ENCODE results near the gene PHF12.

Gene PHF12

DNA sequence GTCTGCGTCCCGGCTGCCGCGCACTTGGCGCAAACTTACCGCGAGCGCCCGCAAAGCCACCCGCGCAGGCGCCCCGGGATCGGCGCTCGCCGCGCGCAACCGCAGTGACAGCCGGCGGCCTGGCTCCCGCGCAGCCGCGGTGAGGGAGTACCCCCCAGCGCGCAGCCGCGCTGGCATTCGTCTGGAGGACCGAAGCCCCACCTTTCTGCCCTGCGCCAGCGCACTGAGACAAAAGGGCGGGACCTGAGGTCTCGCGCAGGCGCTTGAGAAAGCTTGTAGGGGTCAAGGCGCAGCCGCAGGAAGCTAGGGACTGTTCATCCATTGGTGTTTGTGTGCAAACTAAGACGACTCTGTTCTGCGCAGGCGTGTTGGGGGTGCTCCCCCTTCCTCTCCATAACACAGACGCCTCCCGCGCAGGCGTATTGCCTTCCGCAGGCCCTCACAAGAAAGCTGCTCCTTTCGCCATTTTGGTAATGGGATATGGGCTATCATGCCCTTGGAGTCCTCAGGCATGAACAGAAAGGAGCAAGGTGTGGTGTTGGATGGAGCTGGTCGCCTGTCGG, at the start of gene PHF12:
Gene PHF12 (minus strand): TSS at position 91 of the 563 bp plus-strand sequence. CDS start 558 bp downstream, outside the sequence.
- DNase-seq: peak; percentile 99

DNA sequence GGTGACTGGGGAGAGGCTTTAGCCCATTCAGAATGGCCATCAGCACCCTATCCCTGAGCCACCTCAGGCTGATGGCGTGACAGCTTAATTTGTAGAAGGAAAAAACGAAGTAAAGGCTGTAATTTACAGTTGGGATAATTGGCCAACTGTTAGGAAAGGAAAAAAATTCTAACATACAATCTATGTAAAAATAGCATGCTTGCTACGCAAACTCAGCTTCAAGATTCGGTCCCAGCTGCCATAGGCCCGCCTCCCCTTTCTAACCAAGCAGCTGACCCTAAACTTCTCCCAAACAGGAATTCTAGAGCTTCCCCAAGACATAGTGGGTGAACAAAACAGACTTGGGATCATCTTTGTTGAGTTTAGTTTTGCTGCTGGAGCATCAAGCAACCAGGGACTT, 49.7 kb upstream of the PHF12 start:
- DNase-seq: no peak

GRCh38 chr17:28999206-28999605, 47.9 kb upstream of the PHF12 start:
- no peak for DNase-seq

DNA sequence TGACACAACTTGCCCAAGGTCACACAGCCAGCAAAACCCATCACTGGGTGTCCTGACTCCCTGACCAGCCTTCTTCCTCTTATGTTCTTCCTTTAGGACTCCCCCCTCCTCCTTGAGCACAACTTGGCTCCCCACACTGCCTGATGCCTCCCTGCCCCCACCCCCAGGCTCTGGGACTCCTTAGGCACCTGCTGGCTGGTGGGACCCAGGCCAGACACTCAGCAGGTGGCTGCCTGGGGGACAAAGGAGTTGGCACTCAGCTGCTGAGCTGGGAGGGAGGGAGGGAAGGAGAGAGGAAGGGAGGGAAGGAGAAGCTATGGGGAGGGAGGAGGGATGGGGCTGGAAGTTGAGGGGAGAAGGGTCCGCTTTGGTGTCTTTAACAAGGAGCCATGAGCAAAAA, 46.5 kb upstream of the PHF12 start:
- DNase-seq: no peak

DNA sequence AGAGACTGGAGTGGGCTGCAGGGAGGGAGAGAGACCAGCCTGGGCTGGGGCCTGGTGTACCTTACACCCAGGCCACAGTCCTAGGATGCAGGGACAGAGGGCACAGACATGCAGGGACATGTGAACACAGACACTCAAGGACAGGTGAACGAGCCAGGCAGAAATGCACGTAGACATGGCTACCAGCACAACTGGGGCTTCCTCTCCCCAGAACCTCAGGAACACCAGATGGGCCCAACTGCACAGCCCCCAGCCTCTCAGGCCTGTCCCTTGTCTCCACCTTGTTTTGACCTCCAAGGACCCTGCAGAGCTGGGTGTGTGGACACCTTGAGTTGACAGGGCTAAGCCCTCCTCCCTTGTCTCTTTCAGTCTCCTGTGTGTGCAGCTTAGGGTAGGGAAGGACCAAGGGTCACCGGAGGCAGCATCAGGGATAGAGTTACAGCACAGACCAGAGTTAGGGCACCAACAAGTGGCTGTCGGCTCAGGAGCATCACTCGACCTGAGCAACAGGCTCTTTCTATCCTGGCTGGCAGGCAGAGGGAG, 45.3 kb upstream of the PHF12 start:
- no peak for DNase-seq

DNA sequence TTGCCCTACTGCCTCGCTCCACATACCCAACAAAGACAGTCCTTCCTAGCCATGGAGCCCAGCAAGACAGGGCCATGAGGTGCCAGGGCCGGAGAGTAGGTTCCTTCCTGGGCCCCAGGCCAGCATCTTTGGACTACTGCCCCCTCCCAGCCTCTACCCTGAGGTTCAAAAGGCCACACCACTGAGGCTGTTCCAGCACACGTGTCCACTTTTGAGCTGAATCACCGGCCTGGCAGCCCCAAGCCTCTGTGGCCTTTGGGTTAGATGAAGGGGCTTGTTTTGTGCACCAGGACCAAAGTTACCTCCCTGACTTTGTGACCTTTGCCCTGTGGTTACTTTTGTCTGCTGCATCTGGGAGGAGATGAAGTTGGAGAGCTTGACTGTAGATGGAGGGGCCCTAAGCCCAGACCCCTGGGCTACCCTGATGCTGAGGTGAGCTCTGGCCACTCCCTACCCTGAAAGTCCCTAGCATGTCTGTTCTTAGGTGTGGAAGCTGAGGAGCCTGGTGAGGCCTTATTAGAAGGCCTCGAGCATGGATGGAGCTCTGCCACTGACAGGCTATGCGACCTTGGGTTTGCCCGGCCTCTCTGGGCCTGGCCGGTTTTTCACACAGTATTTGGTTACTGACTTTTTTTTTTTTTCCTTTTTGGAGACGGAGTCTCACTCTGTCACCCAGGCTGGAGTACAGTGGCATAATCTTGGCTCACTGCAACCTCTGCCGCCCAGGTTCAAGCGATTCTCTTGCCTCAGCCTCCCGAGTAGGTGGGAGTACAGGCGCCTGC, 42.5 kb upstream of the PHF12 start:
- DNase-seq: no peak

DNA sequence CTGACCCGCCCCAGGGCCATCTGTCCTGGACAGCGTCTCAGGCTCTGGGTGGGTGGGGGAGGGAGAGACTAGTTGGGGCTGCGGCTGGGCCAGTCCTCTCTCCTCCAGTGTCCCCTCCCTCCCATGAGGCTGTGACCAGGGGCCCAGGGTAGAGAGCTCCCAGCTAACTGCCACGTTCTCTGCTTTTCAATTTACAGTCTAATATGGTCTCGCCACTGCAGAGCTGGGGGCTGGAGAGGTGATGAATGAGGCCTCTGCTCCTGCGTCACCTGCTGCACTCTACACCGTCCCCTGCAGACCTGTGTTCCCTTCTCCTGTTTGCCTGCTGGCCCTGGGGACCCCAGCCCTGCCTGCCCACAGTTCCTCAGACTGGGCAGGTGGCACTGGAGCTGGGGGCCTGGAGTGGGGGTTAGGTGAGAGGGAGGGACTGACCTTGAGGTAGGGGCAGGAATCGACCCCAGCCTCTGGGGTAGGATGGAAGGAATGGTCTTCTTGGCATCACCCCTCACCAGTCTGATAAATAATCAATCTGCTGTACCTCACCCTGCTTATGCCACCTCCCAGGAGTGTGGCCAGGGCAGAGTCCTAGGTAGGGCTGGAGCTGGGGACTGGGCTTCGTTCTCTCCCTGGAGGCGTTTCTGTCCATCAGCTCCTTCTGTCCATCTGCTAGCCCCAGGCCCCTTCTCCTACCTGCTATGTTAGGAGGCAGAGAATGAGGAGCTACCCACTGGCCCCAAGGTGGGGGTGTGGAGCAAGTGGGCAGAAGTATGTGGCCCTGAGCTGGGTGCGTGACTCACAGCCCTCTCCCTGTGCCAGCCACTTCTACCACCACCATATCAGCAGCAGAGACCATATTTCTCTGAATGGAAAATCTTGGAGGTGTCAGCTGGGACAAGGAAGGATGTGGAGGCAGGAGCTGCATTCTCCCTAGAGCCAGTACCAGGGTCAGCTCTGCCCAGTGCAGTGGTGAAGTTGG, 41.6 kb upstream of the PHF12 start:
- DNase-seq: no peak

DNA sequence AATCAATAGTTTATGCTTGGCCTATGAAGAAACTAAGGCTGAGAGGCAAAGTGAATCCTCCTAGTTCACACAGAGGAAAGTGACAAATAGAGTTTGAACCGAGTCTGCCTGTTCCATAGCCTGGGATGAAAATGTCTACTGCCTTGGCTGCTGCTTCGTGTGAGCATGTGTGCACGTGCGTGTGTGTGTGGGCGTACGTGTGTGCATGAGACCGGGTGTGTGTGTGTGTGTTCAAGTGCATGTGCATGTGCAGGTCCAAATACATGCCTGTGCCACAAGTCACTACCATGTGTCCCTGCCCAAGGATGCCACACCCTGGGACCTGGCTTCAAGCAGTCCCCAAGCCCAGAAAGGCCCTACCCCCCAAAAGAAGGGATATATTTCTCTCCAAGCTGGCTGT, 40.9 kb upstream of the PHF12 start:
- no peak for DNase-seq

DNA sequence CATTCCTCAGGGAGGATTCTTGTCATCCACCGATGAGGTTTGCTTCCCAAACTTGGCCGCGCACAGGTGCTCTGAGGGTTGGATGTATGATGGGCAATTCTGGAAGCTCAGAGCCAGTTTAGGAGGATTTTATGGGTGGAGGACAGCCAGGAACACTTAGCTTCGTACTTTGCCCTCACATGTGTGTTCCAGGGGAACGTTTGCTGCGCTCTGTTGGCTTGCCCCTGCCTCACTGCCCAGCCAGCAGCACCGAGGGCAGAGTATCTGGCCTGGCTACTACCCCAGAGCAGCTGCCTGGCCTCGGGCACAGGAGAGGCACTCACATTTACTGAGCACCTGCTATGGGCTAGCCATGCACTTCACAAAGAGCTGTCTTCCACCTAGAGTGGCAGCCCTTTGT, 40.5 kb upstream of the PHF12 start:
- no peak for DNase-seq

DNA sequence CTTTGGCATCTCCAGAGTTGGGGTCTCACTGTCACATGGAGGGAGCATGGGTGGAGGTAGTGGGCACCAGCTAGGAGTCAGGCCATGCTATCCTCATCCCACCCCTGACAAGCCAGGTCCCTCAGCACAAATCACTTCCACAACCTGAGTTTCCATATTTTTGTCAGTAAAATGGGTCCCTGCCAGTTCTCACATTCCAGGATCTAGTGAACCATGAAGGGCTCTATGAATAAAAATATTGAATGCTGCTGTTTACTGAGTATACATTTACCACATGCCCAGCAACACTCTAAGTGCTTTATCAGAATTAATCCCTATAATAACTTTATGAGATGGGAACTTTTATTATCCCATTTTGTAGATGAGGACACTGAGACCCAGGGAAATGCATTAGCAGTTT, 37.7 kb upstream of the PHF12 start:
- DNase-seq: no peak

DNA sequence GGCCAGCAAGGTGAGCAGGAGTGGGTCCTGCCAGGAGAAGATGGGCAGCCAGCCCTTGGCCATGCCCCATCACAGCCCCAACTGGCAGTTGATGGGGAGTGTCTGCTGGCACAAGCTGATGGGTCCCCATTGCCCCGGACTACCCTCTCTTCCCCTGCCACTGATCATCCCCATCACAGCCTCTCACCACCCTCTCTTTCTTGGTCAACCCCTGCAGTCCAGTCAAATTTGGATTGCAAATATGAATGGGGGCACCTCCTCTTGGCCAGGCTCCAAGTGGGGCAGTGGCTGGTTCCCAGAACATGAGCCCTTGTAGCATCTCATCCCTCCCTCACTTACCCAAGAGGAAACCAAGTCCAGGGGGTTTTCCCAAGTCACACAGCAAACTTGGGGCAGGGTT, 37.2 kb upstream of the PHF12 start:
- DNase-seq: no peak

DNA sequence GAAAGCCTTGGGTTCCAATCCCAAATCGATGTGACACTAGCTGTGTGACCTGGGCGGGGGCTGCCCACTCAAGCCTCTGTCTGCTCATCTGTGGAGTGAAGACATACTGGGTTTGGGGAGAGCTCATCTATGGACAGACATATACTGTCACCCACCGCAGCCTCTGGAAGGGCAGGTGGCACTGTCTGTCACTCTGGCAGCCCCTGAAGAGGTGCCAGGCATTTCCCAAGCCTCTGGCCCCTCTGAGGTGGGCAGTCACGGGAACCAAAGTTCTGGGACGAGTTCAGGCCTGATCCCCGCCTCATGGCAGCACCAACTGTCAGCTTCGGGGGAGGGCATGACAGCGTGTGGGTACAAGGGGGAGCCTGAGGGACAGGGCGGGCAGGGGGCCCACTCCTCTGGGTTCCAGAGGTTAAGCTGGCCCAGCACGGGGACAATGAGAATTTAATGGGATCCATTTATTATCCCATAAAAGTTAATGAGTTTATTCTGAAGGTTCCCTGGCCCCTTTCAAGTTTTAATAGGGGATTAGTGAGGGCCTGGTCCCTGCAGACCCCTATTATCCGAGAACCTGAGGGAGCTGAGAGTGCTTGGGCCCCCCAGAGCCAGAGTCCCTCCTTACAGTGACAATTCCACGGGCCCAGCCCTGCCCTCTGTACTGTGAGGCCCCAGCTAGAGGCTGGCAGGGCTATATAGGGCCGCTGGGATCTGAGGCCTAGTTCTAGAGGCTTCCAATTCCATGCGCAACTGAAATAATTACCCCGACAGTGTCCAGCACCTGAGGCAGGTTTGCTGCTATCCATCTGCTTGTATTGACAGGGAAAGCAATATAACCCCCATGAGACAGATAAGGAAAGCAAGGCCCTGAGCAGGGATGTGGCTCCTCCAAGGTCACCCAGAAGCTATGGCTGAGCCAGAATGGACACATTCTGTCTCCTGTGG, 35.7 kb upstream of the PHF12 start:
- DNase-seq: no peak

GRCh38 chr17:28985950-28986713, 34.8 kb upstream of the PHF12 start:
- no peak for DNase-seq

GRCh38 chr17:28983286-28984230, 32.2 kb upstream of the PHF12 start:
- no peak for DNase-seq

GRCh38 chr17:28982131-28982793, 30.9 kb upstream of the PHF12 start:
- peak; percentile 43 for DNase-seq

- DNase-seq: no peak
Observed at GRCh38 chr17:28978356-28978964, 27.1 kb upstream of the PHF12 start.

DNA sequence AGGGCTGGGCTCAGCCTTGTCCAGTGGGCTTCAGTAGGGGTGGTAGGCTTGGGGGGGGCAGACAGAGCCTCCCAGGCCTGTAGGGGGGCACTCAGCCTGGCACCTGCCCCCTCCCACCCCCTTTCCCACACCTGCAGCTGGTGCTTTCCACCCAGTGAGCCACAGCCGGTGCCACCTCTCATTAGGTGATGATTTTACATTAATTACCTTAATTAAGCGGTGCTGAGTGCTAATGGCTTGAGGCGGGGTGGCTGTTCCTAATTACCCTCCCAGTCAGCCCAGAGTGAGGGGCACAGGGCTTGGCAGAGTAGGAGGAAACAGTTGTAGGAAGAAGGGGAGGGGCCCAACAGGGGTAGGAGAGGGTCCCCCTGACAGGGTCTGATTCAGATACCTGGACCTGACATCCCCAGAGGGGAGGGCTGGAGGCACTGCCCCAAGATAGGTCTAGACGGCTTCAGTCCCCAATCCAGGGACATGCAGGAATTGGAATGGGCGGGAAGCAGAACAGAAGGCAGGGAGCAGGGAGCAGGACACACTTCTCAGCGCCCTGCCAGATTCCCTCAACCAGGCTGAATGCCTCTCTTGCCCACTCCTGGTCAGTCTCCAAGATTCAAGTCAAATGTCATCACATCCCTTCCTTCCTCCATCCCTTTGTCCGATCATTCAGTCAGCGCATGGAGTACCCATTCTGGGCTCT, 26.5 kb upstream of the PHF12 start:
- DNase-seq: no peak

GRCh38 chr17:28975646-28976045, 24.3 kb upstream of the PHF12 start:
- no peak for DNase-seq

Data from stimulated activated CD8-positive, alpha-beta memory T cell treated with anti-CD3 and anti-CD28 coated beads, Interleukin-4, amount 100 ng/mL, for 48 hours (primary cell).